Smooth muscle cell (in vitro differentiated cells): ENCODE results near the gene CYB5R3. TPM values are rescaled to one million over a fixed set of nuclear protein-coding genes. Genes with fewer than 3 reads are reported as not detected.

Experiments
- DNase-seq: peaks from one replicate; lab custom pipeline; 2025; ENCODE audit not compliant: unreplicated experiment; lab: John Stamatoyannopoulos, UW
- H2AFZ ChIP-seq: fragments of 200-600 bp; sonication (generic); 2 replicates; pipeline ENCODE4 v1.6.0; 2016; ENCODE audit warnings: antibody characterized with exemption, low read depth, mild to moderate bottlenecking
- H3F3A ChIP-seq: fragments of 200-600 bp; sonication (generic); 2 replicates; pipeline ENCODE4 v1.6.0; 2017; ENCODE audit warnings: antibody characterized with exemption, low read depth
- H3K27ac ChIP-seq: fragments of 200-600 bp; sonication (generic); 2 replicates; pipeline ENCODE4 v1.5.1; 2016; ENCODE audit warnings: low read depth, mild to moderate bottlenecking
- H3K27me3 ChIP-seq: fragments of 200-600 bp; sonication (generic); 2 replicates; pipeline ENCODE4 v1.6.1; 2016; ENCODE audit warnings: low read depth, mild to moderate bottlenecking
- H3K36me3 ChIP-seq: fragments of 200-600 bp; sonication (generic); 2 replicates; pipeline ENCODE4 v1.5.1; 2016; ENCODE audit warnings: low read depth
- H3K4me1 ChIP-seq: fragments of 200-600 bp; sonication (generic); 2 replicates; pipeline ENCODE4 v1.5.1; 2016; ENCODE audit warnings: low read depth
- H3K4me2 ChIP-seq: fragments of 200-600 bp; sonication (generic); 2 replicates; pipeline ENCODE4 v1.6.0; 2016; ENCODE audit warnings: mild to moderate bottlenecking
- H3K4me3 ChIP-seq: fragments of 200-600 bp; sonication (generic); 2 replicates; pipeline ENCODE4 v1.5.1; 2016; ENCODE audit warnings: mild to moderate bottlenecking
- H3K79me2 ChIP-seq: fragments of 200-600 bp; sonication (generic); 2 replicates; pipeline ENCODE4 v1.6.0; 2016; ENCODE audit warnings: low read depth, mild to moderate bottlenecking
- H3K9ac ChIP-seq: fragments of 200-600 bp; sonication (generic); 2 replicates; pipeline ENCODE4 v1.6.0; 2016; ENCODE audit warnings: low read depth
- H3K9me3 ChIP-seq: fragments of 200-600 bp; sonication (generic); replicated peaks from 2 replicates; pipeline ENCODE4 v1.5.1; 2016; ENCODE audit warnings: low read depth
- H4K20me1 ChIP-seq: fragments of 200-600 bp; sonication (generic); 2 replicates; pipeline ENCODE4 v1.6.0; 2016; ENCODE audit warnings: low read depth
- CTCF ChIP-seq: fragments of 200-600 bp; sonication (generic); IDR thresholded peaks from 2 replicates; pipeline ENCODE4 v1.5.1; 2017; ENCODE audit warnings: borderline replicate concordance, mild to moderate bottlenecking, antibody characterized with exemption; ENCODE audit not compliant: insufficient read depth, poor library complexity, severe bottlenecking
- whole genome bisulfite sequencing: methylation state at CpG from one replicate; pipeline ENCODE4 v1.1.7; 2016; ENCODE audit warnings: low lambda C conversion rate; 5-methylcytosine and 5-hydroxymethylcytosine counted together
- polyA plus RNA-seq: library from polyadenylated mRNA; unstranded; fragments of >200 nt; fragmentation: Nextera tagmentation; extraction: Ambion mirVana; gene quantifications from 2 replicates; pipeline ENCODE4 v1.2.1, GENCODE V29; 2016
- total RNA-seq: library from RNA; depleted of rRNA; stranded (reverse); fragments of >200 nt; gene quantifications from 2 replicates; pipeline ENCODE4 v1.2.3, GENCODE V29; 2014

The CYB5R3 gene
- total and polyA plus RNA-seq, 2 experiments from 2014 or later: 76.8 to 365 TPM

- Histone ChIP-seq H2AFZ (no peak overlapping the region), H3K4me1 (no peaks in the 10 kb centered on the region), H3K9ac (no peak overlapping the region), H3K4me2 (no peak overlapping the region), H3K36me3 (no peaks in the 10 kb centered on the region), H4K20me1 (peaks cover 29% of the 10 kb centered on the region), H3K27me3 (no peaks in the 10 kb centered on the region), H3K79me2 (peaks cover 5% of the 10 kb centered on the region), H3K27ac (no peak overlapping the region), H3K9me3 (no peaks in the 10 kb centered on the region), H3F3A (no peaks in the 10 kb centered on the region), H3K4me3 (no peak overlapping the region)
- WGBS: 93% methylated on average over 9 of the region's 9 CpGs
- DNase-seq: no peak
- no peak for TF ChIP-seq CTCF
These were observed 21.2 kb downstream of the CYB5R3 start for GRCh38 chr22:42627981-42628380.

DNA sequence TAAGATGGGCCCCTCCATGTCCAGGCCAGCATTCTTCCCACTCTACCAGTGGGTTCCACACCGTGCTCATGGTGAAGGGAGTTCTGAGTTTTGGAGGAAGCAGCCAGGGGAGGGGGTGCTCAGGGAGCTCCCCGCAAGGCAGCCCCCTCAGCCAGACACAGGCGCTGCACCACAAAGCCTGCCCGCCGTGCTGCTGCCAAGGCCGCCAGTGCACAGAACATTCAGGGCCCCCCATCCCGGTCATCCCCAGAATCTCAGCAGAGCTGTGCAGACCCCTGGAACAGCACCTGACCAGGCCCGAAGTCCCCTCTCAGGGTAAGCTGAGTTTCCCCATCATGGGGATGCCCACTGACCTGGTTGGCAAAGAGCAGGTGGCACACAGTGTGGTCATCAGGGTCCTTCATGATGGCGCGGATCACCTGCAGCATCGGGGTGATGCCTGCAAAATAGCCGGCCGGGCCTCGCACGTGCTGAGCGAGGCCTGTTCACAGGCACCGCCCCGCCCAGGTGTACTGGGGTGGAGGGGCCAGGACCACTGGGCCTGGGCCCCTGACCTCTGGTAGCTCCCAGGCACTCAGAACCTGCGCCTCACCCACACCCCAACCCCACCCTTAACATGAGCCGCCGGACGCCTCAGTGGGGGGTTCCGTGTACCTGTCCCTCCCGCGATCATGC is 22.1 kb downstream of the CYB5R3 start:
- H3K4me3 ChIP-seq: no peak overlapping the region
- H3K79me2 ChIP-seq: peaks cover 3% of the 10 kb centered on the region
- no peak for TF ChIP-seq CTCF
- no peaks in the 10 kb centered on the region for H3K27me3 ChIP-seq
- H3K27ac ChIP-seq: no peak overlapping the region
- no peak overlapping the region for H3K4me2 ChIP-seq
- H3F3A ChIP-seq: no peaks in the 10 kb centered on the region
- no peak for DNase-seq
- H2AFZ ChIP-seq: no peak overlapping the region
- H3K36me3 ChIP-seq: no peaks in the 10 kb centered on the region
- no peaks in the 10 kb centered on the region for H3K9me3 ChIP-seq
- H3K9ac ChIP-seq: no peak overlapping the region
- peaks cover 20% of the 10 kb centered on the region for H4K20me1 ChIP-seq
- WGBS: 96% methylated on average over 24 of the region's 25 CpGs
- no peaks in the 10 kb centered on the region for H3K4me1 ChIP-seq

DNA sequence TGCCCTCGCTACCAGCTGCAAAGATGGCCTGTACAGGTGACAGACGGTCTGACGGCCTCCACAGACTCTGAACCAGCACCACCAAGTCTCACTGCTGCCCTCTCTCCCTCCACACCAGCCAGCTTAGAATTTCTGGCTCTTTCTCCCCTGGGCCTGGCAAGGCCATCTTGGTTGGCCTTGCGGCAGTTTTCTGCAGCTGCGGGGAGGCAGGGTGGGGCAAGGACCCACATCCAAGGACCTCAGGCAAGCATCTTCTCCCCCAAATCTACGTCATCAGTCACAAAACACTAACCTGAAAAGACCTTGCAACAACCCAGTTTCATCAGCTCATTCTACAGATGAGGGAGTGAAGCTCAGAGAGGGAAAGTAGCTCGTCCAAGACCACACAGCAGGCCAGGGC is 22.8 kb downstream of the CYB5R3 start:
- TF ChIP-seq CTCF: no peak
- peaks cover 17% of the 10 kb centered on the region for H4K20me1 ChIP-seq
- H3K27me3 ChIP-seq: no peaks in the 10 kb centered on the region
- no peak overlapping the region for H2AFZ ChIP-seq
- no peaks in the 10 kb centered on the region for H3K79me2 ChIP-seq
- peaks cover under 1% of the 10 kb centered on the region for H3F3A ChIP-seq
- no peak overlapping the region for H3K4me3 ChIP-seq
- no peak for DNase-seq
- H3K36me3 ChIP-seq: no peaks in the 10 kb centered on the region
- no peak overlapping the region for H3K4me2 ChIP-seq
- no peak overlapping the region for H3K9ac ChIP-seq
- H3K9me3 ChIP-seq: no peaks in the 10 kb centered on the region
- WGBS: 97% methylated on average over 7 of the region's 7 CpGs
- no peak overlapping the region for H3K27ac ChIP-seq
- no peaks in the 10 kb centered on the region for H3K4me1 ChIP-seq

DNA sequence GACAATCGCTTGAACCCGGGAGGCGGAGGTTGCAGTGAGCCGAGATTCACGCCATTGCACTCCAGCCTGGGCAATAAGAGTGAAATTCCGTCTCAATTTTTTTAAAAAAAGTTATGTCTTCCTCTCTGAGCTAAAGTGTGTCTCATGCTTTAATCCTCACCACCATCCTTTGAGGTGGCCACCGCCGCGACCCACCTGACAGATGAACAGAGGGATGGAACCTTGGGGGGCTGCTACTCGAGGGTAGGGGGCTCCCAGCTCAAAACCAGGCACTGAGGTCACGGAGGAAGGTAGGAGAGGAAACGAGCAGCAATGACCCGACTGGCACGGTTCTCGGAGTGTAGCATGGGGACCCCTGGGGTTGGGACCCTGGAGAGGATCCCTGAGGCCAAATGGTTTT is 23.8 kb downstream of the CYB5R3 start:
- Histone ChIP-seq H3K4me1 (no peaks in the 10 kb centered on the region), H3K79me2 (no peaks in the 10 kb centered on the region), H3K36me3 (no peaks in the 10 kb centered on the region), H3K4me2 (no peak overlapping the region), H3K9me3 (no peaks in the 10 kb centered on the region), H3K9ac (no peak overlapping the region), H3F3A (peaks cover 6% of the 10 kb centered on the region), H4K20me1 (peaks cover 19% of the 10 kb centered on the region), H2AFZ (no peak overlapping the region), H3K27me3 (no peaks in the 10 kb centered on the region), H3K4me3 (no peak overlapping the region), H3K27ac (no peak overlapping the region)
- no peak for DNase-seq
- no peak for TF ChIP-seq CTCF
- WGBS: 94% methylated on average over 15 of the region's 15 CpGs
